Left kidney (tissue), 2 donors: ENCODE data around the gene RDM1. TPM values are rescaled to one million over a fixed set of nuclear protein-coding genes. Genes with fewer than 3 reads are reported as not detected.

ENCODE experiments used
- DNase-seq: peaks from one replicate; pipeline ENCODE4 v3.0.0-alpha.2; 2013
- polyA plus RNA-seq: library from polyadenylated mRNA; unstranded; fragments of 120-200 nt; gene quantifications from one replicate; pipeline ENCODE4 v1.2.1, GENCODE V29; 2013; ENCODE audit not compliant: insufficient read length

The RDM1 gene
- polyA plus RNA-seq, 1 donor, result 3.1 TPM

DNA sequence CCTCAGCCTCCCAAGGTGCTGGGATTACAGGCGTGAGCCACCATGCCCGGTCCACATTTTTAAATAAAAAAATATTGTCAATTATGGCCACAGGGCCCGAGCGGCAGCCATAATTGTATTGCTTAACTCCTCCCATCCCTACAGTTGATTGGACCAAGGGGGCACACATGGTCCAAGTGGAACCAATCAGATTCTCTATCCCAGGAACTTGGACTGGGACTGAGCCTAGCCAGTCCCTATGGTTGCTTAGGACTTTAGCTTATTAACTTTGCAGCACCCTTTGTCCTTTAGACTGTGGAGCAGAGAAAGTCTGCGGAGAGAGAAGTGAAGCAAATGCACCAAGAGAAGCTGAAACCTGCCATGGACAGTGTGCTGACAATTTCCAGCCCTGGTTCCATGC is 5.5 kb upstream of the RDM1 start:
- no peak for DNase-seq

DNA sequence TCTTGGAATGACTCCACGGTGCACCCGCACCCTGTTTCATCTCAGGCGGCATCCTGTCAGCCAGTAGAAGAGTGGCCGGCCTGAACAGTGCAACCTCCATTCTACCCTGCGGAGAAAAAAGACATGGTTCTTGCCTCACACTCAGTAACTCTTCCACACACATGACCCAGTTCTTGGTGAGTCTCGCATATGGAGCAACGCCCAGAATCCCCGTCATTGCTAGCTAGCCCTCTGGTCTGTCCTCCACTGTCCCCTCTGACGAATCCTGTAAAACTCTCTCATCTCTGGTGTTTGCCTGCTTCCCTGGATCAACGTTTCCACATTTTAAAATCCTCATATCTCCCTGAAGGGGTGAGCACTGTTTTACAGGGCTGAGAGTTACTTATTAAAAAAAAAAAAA is 4.2 kb upstream of the RDM1 start:
- DNase-seq, result no peak

GRCh38 chr17:35932586-35932985 is 2.0 kb upstream of the RDM1 start:
- no peak for DNase-seq

DNA sequence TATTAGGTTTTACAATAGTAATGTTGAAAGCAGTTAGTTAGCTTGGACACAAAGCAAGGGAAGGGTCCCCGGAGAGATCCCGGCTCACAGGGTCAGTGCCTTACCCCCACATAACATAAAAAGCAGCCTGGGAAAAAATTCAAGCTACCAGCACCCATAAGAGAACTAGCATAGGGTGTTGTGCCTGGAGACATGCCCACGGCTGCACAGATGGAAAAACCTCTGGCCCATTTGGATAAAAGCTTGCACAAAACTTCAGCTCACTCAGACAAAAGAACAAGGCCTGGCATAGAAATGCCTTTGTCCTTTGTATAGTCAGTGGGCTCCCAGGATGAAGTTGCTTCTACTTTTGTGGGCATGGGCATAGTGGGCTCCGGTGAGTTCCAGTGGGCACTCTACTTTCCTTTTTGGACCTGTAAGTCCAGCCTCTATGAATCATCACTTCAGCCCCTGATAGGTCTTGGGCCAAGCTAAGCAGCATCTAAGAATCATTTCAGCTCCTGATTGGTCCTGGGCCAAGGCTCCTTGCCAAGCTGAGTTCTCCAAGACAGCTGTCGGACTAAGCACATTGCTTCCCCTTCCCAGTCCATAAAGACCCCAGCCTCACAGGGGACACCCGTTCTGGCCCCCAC is 1.3 kb upstream of the RDM1 start:
- DNase-seq, result no peak

DNA sequence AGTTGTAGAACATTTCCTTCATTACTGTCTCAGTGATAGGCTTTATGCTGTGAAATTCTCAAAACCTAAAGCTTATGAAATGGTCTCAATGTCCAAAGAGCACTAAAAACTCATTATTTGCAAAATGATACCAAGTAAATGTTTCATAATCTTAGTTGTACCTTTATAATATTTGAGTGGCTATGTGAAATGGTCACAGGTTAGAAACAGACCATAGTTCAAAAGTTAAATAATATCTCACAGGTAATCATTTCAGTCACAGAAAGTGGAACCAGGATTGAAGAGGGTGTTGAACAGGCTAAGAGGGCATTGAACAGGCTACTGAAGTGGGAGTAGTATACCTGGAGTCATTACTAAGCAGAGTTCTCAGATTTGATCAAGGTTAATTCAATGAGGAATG is 2.9 kb downstream of the RDM1 start:
- no peak for DNase-seq

GRCh38 chr17:35923609-35924114 is 6.9 kb downstream of the RDM1 start:
- no peak for DNase-seq

DNA sequence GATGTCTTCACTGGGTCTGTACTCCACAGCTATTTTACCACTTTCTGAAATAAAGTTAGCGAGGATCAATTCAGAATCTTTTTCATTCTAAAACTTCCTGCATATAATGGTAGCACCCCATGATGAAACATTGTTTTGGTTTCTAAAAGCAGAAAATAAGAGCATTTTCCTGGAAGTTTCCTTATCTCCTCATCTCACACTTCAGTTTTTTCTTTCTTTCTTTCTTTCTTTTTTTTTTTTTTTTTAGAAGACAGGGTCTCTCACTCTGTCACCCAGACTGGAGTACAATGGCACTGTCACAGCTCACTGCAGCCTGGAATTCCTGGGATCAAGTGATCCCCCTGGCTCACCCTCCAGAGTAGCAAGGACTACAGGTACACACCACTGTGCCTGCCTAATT is 10.3 kb downstream of the RDM1 start:
- no peak for DNase-seq

DNA sequence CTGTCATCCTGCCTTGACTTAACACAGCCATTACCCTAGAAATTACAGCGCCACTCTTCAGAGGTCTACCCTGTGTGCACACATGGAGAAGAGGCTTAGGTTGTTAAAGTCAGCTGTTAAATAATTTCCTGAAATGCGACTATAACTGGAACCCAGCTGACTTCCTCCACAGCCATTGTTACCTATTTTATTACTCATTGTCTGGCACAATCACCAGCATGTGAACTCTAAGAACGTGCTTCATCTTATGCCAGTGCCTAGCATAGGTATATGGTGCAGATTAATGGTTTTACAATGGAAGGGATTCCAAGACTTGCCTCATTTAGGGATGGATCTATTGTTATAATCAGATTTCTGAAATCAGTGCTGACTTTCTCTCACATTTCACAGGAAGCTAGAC is 11.9 kb downstream of the RDM1 start:
- DNase-seq, result no peak

GRCh38 chr17:35917519-35918213 is 12.9 kb downstream of the RDM1 start:
- DNase-seq, result no peak

DNA sequence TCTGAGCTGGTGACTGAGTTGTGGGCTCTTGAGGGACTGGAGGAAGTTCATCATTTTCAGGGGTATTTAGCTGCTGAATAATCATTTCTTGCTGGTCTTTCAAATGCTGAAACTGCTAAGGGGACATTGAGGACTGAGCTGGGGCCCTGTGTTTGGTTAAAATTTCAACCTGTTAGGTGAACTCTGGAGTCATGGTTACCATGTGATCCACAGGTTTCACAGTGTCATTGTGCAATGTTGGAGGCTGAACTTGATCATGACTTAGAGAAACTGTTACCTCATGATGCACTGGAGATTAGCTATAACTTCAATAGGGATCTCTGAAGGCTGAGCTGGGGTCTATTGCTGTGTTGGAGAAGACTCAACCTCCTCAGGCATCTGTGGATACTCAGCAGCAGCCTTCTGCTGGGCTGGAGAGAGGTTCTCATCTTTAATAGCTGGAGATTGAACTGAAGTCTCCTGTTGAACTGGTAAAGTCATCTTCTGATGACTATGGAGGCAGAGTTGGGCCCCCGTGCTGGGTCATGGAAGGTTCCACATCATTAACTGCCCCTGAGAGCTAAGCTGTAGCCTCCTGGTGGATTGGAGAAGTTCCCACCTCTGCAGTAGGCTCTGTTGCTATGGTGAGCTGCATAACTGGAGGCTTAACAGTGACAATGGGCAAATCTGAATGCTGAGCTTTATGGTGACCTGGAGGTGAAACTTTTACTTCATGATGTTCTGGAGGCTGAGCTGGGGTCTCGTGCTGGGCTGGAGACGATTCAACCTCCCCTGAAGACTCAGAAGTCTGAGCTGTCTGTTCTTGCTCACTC is 15.2 kb downstream of the RDM1 start:
- DNase-seq, result no peak

DNA sequence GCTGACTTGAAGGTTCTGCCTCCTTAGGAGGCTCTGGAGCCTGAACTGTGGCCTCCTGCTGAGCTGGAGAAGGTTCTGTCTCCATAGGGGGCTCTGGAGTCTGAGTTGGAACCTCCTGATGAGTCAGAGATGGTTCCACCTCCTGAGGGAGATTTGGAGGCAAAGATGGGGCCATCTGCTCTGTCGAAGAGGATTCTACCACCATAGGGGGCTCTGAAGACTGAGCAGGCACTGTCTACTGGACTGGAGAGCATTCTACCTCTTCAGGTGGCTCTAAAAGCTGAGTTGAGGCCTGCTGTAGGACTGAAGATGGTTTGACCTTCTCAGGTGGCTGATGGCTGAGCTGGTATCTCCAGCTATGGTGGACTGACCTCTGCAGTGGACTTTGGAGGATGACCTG is 16.2 kb downstream of the RDM1 start:
- no peak for DNase-seq

DNA sequence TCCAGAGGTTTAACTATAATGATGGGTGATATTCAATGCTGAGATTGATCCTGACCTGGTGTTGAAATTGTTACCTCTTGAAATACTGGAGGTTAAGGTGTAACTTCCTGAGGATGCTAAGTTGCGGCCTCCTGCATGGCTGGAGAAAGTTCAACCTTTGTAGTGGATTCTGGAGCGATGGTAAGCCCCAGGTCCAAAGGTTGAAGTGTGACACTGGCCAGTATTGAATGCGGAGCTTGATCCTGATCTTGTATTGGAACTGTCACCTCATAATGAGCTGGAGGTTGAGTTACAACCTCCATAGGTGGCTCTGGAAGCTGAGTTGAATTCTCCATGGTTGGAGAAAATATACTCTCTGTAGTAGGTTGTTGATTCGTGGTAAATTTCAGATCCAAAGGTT is 17.0 kb downstream of the RDM1 start:
- no peak for DNase-seq

DNA sequence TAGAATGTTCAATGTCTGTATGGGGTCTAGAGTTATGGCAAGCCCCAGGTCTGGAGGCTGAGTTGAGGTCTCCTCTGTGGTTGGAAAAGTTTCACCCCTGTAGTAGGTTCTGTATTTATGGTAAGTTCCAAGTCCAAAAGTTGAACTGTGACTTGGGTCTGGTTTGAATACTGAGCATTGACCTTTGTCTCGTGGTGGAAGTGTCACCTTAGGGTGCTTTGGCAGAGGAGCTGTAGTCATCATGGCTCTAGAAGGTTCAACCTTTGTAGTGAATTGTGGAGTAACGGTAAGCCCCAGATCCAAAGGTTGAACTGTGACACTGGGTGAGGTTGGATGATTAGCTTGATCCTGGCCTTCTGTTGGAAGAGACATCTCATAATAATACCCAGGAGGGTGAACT is 17.6 kb downstream of the RDM1 start:
- no peak for DNase-seq

- DNase-seq, result no peak
These were observed 18.1 kb downstream of the RDM1 start for GRCh38 chr17:35912339-35912912.

DNA sequence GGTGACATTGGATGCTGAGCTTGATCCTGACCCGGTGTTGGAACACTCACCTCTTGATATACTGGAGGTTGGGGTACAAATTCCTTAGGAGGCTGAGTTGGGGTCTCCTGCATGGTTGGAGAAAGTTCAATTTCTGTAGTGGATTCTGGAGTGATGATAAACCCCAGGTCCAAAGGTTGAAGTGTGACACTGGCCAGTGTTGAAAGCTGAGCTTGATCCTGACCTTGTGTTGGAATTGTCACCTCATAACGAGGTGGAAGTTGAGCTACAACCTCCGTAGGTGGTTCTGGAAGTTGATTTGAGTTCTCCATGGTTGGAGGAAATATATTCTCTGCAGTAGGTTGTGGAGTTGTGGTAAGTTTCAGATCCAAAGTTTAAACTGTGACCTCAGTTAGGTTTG is 21.2 kb downstream of the RDM1 start:
- no peak for DNase-seq

DNA sequence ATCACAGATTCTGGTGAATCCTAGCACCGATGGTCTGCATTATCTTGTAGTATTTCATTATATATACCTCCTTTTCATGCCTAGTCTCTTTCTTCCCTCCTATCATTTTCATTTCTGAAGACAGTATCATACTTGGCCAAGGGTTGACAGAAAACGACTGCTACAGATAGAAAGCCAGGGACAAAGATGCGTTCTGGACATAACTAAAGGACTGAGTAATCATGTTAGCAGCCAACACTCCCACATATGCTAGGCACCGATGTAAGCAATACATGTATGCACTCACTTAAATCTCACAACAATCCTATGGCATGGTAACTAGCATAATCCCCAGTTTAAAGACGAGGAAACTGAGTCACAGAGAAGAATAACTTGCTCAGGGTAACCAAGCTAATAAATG is 22.9 kb downstream of the RDM1 start:
- no peak for DNase-seq

GRCh38 chr17:35906926-35907637 is 23.5 kb downstream of the RDM1 start:
- DNase-seq, result no peak

DNA sequence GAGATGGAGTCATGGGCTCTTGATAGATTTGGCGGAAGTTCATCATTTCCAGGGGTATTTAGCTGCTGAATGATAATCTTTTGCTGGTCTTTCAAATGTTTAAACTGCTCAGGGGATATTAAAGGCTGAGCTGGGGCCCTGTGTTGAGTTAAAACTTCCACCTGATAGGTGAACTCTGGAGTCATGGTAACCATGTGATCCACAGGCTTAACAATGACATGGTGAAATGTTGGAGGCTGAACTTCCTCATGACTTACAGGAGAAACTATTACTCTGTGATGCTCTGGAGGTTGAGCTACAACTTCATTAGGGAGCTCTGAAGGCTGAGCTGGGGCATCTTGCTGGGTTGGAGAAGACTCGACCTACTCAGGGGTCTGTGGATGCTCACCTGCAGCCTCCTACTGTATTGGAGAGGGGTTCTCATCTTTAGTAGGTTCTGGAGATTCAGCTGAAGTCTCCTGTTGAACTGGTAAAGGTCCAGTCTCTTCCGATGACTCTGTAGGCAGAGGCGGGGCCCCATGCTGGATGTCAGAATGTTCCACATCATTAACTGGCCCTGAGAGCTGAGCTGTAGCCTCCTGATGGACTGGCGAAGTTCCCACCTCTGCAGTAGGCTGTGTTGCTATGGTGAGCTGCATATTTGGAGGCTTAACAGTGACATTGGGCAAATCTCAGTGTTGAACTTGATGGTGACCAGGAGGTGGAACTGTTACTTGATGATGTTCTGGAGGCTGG is 24.2 kb downstream of the RDM1 start:
- no peak for DNase-seq

GRCh38 chr17:35903451-35903850 is 27.1 kb downstream of the RDM1 start:
- no peak for DNase-seq

DNA sequence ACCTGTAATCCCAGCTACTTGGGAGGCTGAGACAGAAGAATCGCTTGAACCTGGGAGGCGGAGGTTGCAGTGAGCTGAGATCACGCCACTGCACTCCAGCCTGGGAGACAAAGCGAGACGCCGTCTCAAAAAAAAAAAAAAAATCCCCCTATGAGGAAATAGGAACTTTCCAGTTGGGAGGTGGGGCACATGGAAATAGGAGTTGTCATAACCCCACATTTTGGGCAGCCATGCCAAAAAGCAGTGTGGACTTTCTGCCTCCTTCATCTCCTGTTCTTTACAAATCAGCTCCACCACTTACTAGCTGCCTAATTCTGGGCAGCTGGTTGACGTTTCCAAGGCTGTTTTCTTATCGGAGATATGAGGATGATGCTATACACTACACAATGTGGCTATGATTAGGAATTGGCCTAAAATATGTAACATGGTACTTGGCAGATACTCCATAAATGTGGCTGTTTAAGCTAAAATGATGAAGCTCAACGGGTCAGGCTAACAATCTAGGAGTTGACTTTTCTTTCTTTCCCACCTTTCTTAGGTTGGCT is 28.9 kb downstream of the RDM1 start:
- DNase-seq, result no peak
